K562 (cell line): Measurements from ENCODE around the gene HPS3. TPM values are rescaled to one million over a fixed set of nuclear protein-coding genes. Genes with fewer than 3 reads are reported as not detected.
A peak's percentile ranks its signal among the peaks of the same experiment; 100 is the strongest.

Source experiments
- ATAC-seq: fragments of 200-7000 bp; cut with Tn5 transposase; 3 replicates; pipeline ENCODE4 v1.9.1; 2020; ENCODE audit warnings: moderate library complexity
- Bru-seq: library from RNA; stranded (reverse); fragments of 400-500 nt; gene quantifications from one replicate; lab custom pipeline; 2021; lab: Mats Ljungman, UMichigan
- BruChase-seq, 2 experiments: library from RNA; stranded (reverse); fragments of 400-500 nt; gene quantifications; one replicate each; lab custom pipeline; 2021; lab: Mats Ljungman, UMichigan
- BruUV-seq: library from RNA; stranded (reverse); fragments of 400-500 nt; replicated peaks from 2 replicates; lab custom pipeline; 2021; lab: Mats Ljungman, UMichigan
- CTCF ChIA-PET: fragments of 300-600 bp; formaldehyde crosslinking; extraction: SDS; loops from one replicate; lab custom pipeline; 2021; ENCODE audit warnings: low intra/inter-chr PET ratio; lab: Yijun Ruan, JAX
- POLR2A ChIA-PET: fragments of 300-600, 350-650 bp; sonication (Branson Sonifier 250); formaldehyde crosslinking; extraction: SDS; loops from one replicate; lab custom pipeline; 2021; ENCODE audit warnings: antibody characterized with exemption, inconsistent platforms; lab: Yijun Ruan, JAX
- DNase-seq, 4 experiments: peaks; one replicate each; pipeline versions ENCODE4 v3.0.0 to v3.0.0-alpha.2; 2011 to 2018; ENCODE audit warnings: low spot score in 3 of 4, mixed read lengths in 3 of 4; ENCODE audit errors: extremely low read depth in 1 of 4
- FAIRE-seq: peaks from 2 replicates; lab custom pipeline; 2011; peaks lifted over from hg19 to GRCh38; lab: Jason Lieb, UNC
- H2AFZ ChIP-seq: 2 replicates; pipeline ENCODE4 v1.6.0; 2011; ENCODE audit warnings: low read depth, low read length, control low read depth, inconsistent platforms
- H3K27ac ChIP-seq: fragments of 200-600 bp; 3 replicates; pipeline ENCODE4 v1.8.0; 2011; ENCODE audit warnings: low read depth, mild to moderate bottlenecking, control low read depth, inconsistent platforms, low read length, moderate library complexity, mixed read lengths; ENCODE audit errors: extremely low read depth
- H3K27me3 ChIP-seq, 2 experiments: fragments of 300-600 bp in 1 of 2; 2 replicates in 1 of 2; 3 replicates in 1 of 2; pipeline versions ENCODE4 v1.6.0 to v1.8.0; 2011; ENCODE audit warnings: inconsistent platforms in 2 of 2, low read length in 2 of 2, mild to moderate bottlenecking in 1 of 2, mixed read lengths in 1 of 2, moderate library complexity in 1 of 2; ENCODE audit not compliant: control insufficient read depth in 2 of 2, insufficient read depth in 2 of 2
- H3K36me3 ChIP-seq: fragments of 300-600 bp; 3 replicates; pipeline ENCODE4 v1.8.0; 2011; ENCODE audit warnings: mild to moderate bottlenecking, low read length, inconsistent platforms; ENCODE audit not compliant: control insufficient read depth, insufficient read depth
- H3K4me1 ChIP-seq, 2 experiments: fragments of 200-600 bp in 1 of 2; replicated peaks in 1 of 2; 2 replicates in 1 of 2; 3 replicates in 1 of 2; pipeline versions ENCODE4 v1.5.1 to v1.8.0; 2011; ENCODE audit warnings: inconsistent platforms in 2 of 2, low read length in 2 of 2, mild to moderate bottlenecking in 1 of 2, mixed read lengths in 1 of 2, moderate library complexity in 1 of 2; ENCODE audit not compliant: control insufficient read depth in 2 of 2, insufficient read depth in 2 of 2
- H3K4me2 ChIP-seq: 2 replicates; pipeline ENCODE4 v1.6.1; 2011; ENCODE audit warnings: low read length, control low read depth, inconsistent platforms, mixed read lengths; ENCODE audit not compliant: insufficient read depth
- H3K4me3 ChIP-seq: fragments of 200-600 bp; sonication (generic), shearing (Covaris generic); 2 replicates; pipeline ENCODE4 v1.5.1; 2016; ENCODE audit warnings: control low read depth, inconsistent platforms
- H3K79me2 ChIP-seq: fragments of 200-600 bp; 3 replicates; pipeline ENCODE4 v1.8.0; 2011; ENCODE audit warnings: low read length, inconsistent platforms; ENCODE audit not compliant: control insufficient read depth, insufficient read depth
- H3K9ac ChIP-seq, 2 experiments: 2 replicates each; pipeline versions ENCODE4 v1.6.0 to v1.6.1; 2011; ENCODE audit warnings: low read depth in 2 of 2, low read length in 2 of 2, control low read depth in 1 of 2, inconsistent platforms in 1 of 2, mild to moderate bottlenecking in 1 of 2, mixed read lengths in 1 of 2; ENCODE audit not compliant: insufficient read depth in 1 of 2
- H3K9me1 ChIP-seq: one replicate; pipeline ENCODE4 v1.6.0; 2011; ENCODE audit warnings: inconsistent platforms, mild to moderate bottlenecking, low read length, moderate library complexity; ENCODE audit not compliant: control insufficient read depth, insufficient read depth
- H3K9me3 ChIP-seq: replicated peaks from 2 replicates; pipeline ENCODE4 v1.5.1; 2011; ENCODE audit warnings: low read depth, low read length, inconsistent platforms; ENCODE audit not compliant: control insufficient read depth, insufficient read depth
- H4K20me1 ChIP-seq: replicated peaks from 2 replicates; pipeline ENCODE4 v1.6.1; 2011; ENCODE audit warnings: low read length, inconsistent platforms, mixed read lengths; ENCODE audit not compliant: control insufficient read depth, insufficient read depth
- ARID2 ChIP-seq: fragments of 450-650 bp; IDR thresholded peaks from 2 replicates; pipeline ENCODE4 v1.6.1; 2017; ENCODE audit warnings: antibody characterized with exemption, mild to moderate bottlenecking
- CREB3L1 ChIP-seq: fragments of 450-650 bp; IDR thresholded peaks from 2 replicates; pipeline ENCODE4 v1.6.1; 2014; ENCODE audit warnings: low read depth, mild to moderate bottlenecking, moderate library complexity, borderline replicate concordance
- ELF1 ChIP-seq: fragments of 200-800 bp; sonication (Bioruptor generic); IDR thresholded peaks from 2 replicates; pipeline ENCODE4 v1.6.1; 2016; ENCODE audit warnings: missing genetic modification characterization, missing compliant biosample characterization
- NBN ChIP-seq: fragments of 450-650 bp; IDR thresholded peaks from 2 replicates; pipeline ENCODE4 v1.6.1; 2016; ENCODE audit warnings: low read depth, mild to moderate bottlenecking
- RBM25 ChIP-seq: fragments of 200-400 bp; formaldehyde crosslinking; IDR thresholded peaks from 2 replicates; pipeline ENCODE4 v1.6.1; 2018; ENCODE audit warnings: low read length, low read depth, moderate library complexity; ENCODE audit not compliant: severe bottlenecking
- STAT5B ChIP-seq: fragments of 250-450 bp; sonication (Bioruptor Pico); IDR thresholded peaks from 2 replicates; pipeline ENCODE4 v1.8.0; 2021; ENCODE audit warnings: mild to moderate bottlenecking, inconsistent platforms
- TGIF2 ChIP-seq: sonication (generic); formaldehyde crosslinking; IDR thresholded peaks from 2 replicates; pipeline ENCODE4 v1.8.1; 2022; ENCODE audit warnings: mild to moderate bottlenecking, missing genetic modification reagents, moderate library complexity
- ZNF146 ChIP-seq: IDR thresholded peaks from one replicate; pipeline ENCODE4 v1.6.1; 2018; ENCODE audit warnings: missing compliant biosample characterization; ENCODE audit not compliant: unreplicated experiment
- ZNF639 ChIP-seq, 2 experiments: fragments of 200-800 bp in 1 of 2; sonication (Bioruptor generic) in 1 of 2; sonication (generic) in 1 of 2; formaldehyde crosslinking in 1 of 2; IDR thresholded peaks in 1 of 2; conservative IDR thresholded peaks in 1 of 2; 2 replicates each; pipeline versions ENCODE4 v1.5.0 to v1.6.1; 2016 to 2020; ENCODE audit warnings: missing compliant biosample characterization in 1 of 2, missing genetic modification characterization in 1 of 2, missing genetic modification reagents in 1 of 2
- ZNF655 ChIP-seq: fragments of 250-450 bp; sonication (Bioruptor Pico); IDR thresholded peaks from 2 replicates; pipeline ENCODE4 v1.5.0; 2021
- WGBS: fragments of 100-300 bp; shearing (Covaris generic); methylation state at CpG from one replicate; pipeline ENCODE4 v1.1.6; 2016; ENCODE audit warnings: low coverage, mixed read lengths; ENCODE audit not compliant: insufficient coverage; ENCODE audit errors: missing lambda C conversion rate; 5-methylcytosine and 5-hydroxymethylcytosine counted together
- in situ Hi-C: fragments of 300-500 bp; cut with MboI; formaldehyde crosslinking; loops from 4 replicates; pipeline ENCODE4 v1.15.0; 2018; ENCODE audit warnings: inconsistent platforms, mixed read lengths
- intact Hi-C: fragments of 100-400 bp; cut with micrococcal nuclease; formaldehyde crosslinking; loops from 2 replicates; pipeline ENCODE4 v1.14.2; 2022
- long read RNA-seq, 3 experiments: library from polyadenylated mRNA in 2 of 3; library from RNA in 1 of 3; unstranded in 2 of 3; stranded (forward) in 1 of 3; transcript quantifications; one replicate each; pipeline ENCODE4 v2.0.0, GENCODE V29; 2019 to 2022
- polyA minus RNA-seq, 3 experiments: library from RNA; depleted of rRNA, polyadenylated mRNA; stranded (reverse); fragments of >200 nt; gene quantifications; 2 replicates each; pipeline ENCODE4 v1.2.3, GENCODE V29; 2011
- polyA plus RNA-seq, 8 experiments: library from polyadenylated mRNA; depleted of rRNA in 4 of 8; stranded (reverse) in 5 of 8; unstranded in 3 of 8; fragments of >200 nt; fragmentation: Nextera tagmentation in 2 of 8; fragmentation: Illumina TruSeq in 1 of 8; extraction: Ambion mirVana in 2 of 8; extraction: Trizol in 1 of 8; gene quantifications; 2 replicates each; pipeline versions ENCODE4 v1.2.1 to v1.2.3, GENCODE V29; 2011 to 2014; ENCODE audit warnings: inconsistent platforms in 1 of 8, missing spikeins in 1 of 8
- total RNA-seq, 7 experiments: library from RNA; depleted of rRNA in 6 of 7; stranded (reverse); fragments of >200 nt in 6 of 7; fragmentation: Illumina TruSeq in 2 of 7; extraction: Trizol in 2 of 7; gene quantifications; 2 replicates each; pipeline versions ENCODE4 v1.2.1 to v1.2.3, GENCODE V29; 2011 to 2021; ENCODE audit warnings: low replicate concordance in 1 of 7

The HPS3 gene
- 7.6 and 14.6 TPM in 2 replicates for total RNA-seq (2011; cell fraction: chromatin; rRNA removed; ENCODE audit: low replicate concordance)
- 3.9 and 4.3 TPM in 2 replicates for total RNA-seq (2011; cell fraction: nucleolus; rRNA removed)
- total RNA-seq (2011; cell fraction: nucleoplasm; rRNA removed), result 6.6 and 9.9 TPM in 2 replicates
- 5.2 and 5.3 TPM in 2 replicates for total RNA-seq (2014; rRNA removed)
- 7.6 and 9.3 TPM in 2 replicates for total RNA-seq (2014; rRNA removed; fragmentation: Illumina TruSeq; extraction: Trizol)
- 9.6 and 11.3 TPM in 2 replicates for total RNA-seq (2015; rRNA removed; fragmentation: Illumina TruSeq; extraction: Trizol)
- 6.8 and 7.2 TPM in 2 replicates for total RNA-seq (2021)
- 9.7 and 11.6 TPM in 2 replicates for polyA plus RNA-seq (2011; rRNA removed)
- polyA plus RNA-seq (2011; cell fraction: cytosol; rRNA removed), result 6.7 and 8.9 TPM in 2 replicates
- polyA plus RNA-seq (2011; cell fraction: nucleus; rRNA removed), result 5.8 and 12.1 TPM in 2 replicates
- 7.9 and 12.8 TPM in 2 replicates for polyA plus RNA-seq (2012)
- polyA plus RNA-seq (2014; fragmentation: Illumina TruSeq; extraction: Trizol), result 7.0 and 8.9 TPM in 2 replicates
- polyA plus RNA-seq (2014; fragmentation: Nextera tagmentation; extraction: Ambion mirVana), result 1 to 10 TPM; 1.2 to 2.1 TPM
- 7.7 and 9.5 TPM in 2 replicates for polyA plus RNA-seq (2014; rRNA removed)
- polyA minus RNA-seq (2011; rRNA and poly(A)+ RNA removed), result 12.8 and 13.9 TPM in 2 replicates
- 3.9 and 5.6 TPM in 2 replicates for polyA minus RNA-seq (2011; cell fraction: cytosol; rRNA and poly(A)+ RNA removed)
- 5.9 and 13.6 TPM in 2 replicates for polyA minus RNA-seq (2011; cell fraction: nucleus; rRNA and poly(A)+ RNA removed)
- percentile 57 among the genes with signal in this experiment for Bru-seq, nascent RNA
- percentile 57 among the genes with signal in this experiment for BruChase-seq, experiment 1, labeled RNA remaining after a 2-hour chase
- BruChase-seq, experiment 2, labeled RNA remaining after a 6-hour chase, result percentile 58 among the genes with signal in this experiment
- long read RNA-seq, experiment 1, full-length matches to known transcripts, result 27 of 40 reads
- long read RNA-seq, experiment 1, partial matches to known transcripts, result 8 of 40 reads
- long read RNA-seq, experiment 1, other reads (novel, unspliced or antisense), result 5 of 40 reads
- long read RNA-seq, experiment 2, partial matches to known transcripts, result 1 of 6 reads
- long read RNA-seq, experiment 2, other reads (novel, unspliced or antisense), result 3 of 6 reads
- long read RNA-seq, experiment 3, full-length matches to known transcripts, result 2 of 3 reads
- long read RNA-seq, experiment 3, partial matches to known transcripts, result 0 of 3 reads
- long read RNA-seq, experiment 3, other reads (novel, unspliced or antisense), result 1 of 3 reads

- Histone ChIP-seq H3K4me3 (peak within 1 kb of the TSS; percentile 77), H3K4me1 (peaks cover 5 to 12% of the 10 kb centered on the region in 2 experiments; a peak in 3 of 5 replicates), H3K27me3 (peaks cover 0 to 13% of the 10 kb centered on the region in 2 experiments; a peak in 3 of 5 replicates), H3K27ac (peak within 1 kb of the TSS; percentile 20), H3K9me3 (no peaks in the 10 kb centered on the region), H3K4me2 (peak within 1 kb of the TSS; percentile 87), H2AFZ (peak within 1 kb of the TSS; percentile 96), H3K36me3 (no peaks in the 10 kb centered on the region), H4K20me1 (no peaks in the 10 kb centered on the region), H3K9ac (peak within 1 kb of the TSS; percentile 60 to 96), H3K9me1 (no peaks in the 10 kb centered on the region), H3K79me2 (peaks cover 9% of the 10 kb centered on the region; the same call in 1 of the 3 replicates)
- ChIA-PET POLR2A (interaction anchor here (0.7 to 2.8 kb wide), 5 partner anchors 10 to 17 kb away, joined by 3 to 12 read pairs (median 4); no protein-coding TSS in a partner anchor), CTCF (no interaction called here)
- in situ Hi-C loops (no loop called here), intact Hi-C loops (loop anchor here (5.0 to 10.0 kb wide), 2 partner anchors 58 to 265 kb away; partner anchors contain the start of gene CPA3)
- DNase-seq (peak; percentile 89 to 94 (median 90)), FAIRE-seq (peak; percentile 26), ATAC-seq (peak; percentile 98)
- WGBS, result under 1% methylated on average over 64 of the region's 84 CpGs
- BruUV-seq, result no TSS peak
- no peak for TF ChIP-seq TGIF2 (CRISPR knock-in tag)
- no peak for TF ChIP-seq ARID2
- TF ChIP-seq STAT5B (CRISPR knock-in tag), result no peak
- TF ChIP-seq CREB3L1, result 0 out of 2 replicates have a peak, but pooled peaks have one; percentile 39
- TF ChIP-seq ZNF146 (CRISPR knock-in tag), result no peak
- TF ChIP-seq ZNF639 (CRISPR knock-in tag; conservative IDR thresholded peaks at IDR 0.05 in 1 of 2, IDR thresholded peaks at IDR 0.05 in 1 of 2), result no peak
- no peak for TF ChIP-seq ZNF655 (CRISPR knock-in tag)
- peak; percentile 93 for TF ChIP-seq ELF1 (tag)
- no peak for TF ChIP-seq NBN
- TF ChIP-seq RBM25, result peak; percentile 94
Measured at GRCh38 chr3:149129326-149130205, at the start of gene HPS3. Gene HPS3, plus strand, starts transcription at chr3:149129638. Its CDS starts 86 bp downstream, at chr3:149129724.
